ENCODE results near the gene ORC2.
"Not testable (repeated sequence)": the region's sequence is repeated elsewhere in the genome, so short reads cannot be mapped to it uniquely, and the experiment has no call there.

Gene ORC2

GRCh38 chr2:200963124-200963917 is at the start of gene ORC2:
Gene ORC2, minus strand, starts transcription at chr2:200963660. Its CDS starts 5,537 bp downstream, at chr2:200958123.
- in situ Hi-C loops (cut with MboI; ENCODE audit: low sequenced_read_pairs), result no loop called here

- in situ Hi-C loops (cut with MboI; ENCODE audit: low sequenced_read_pairs), result no loop called here
These were observed 44.9 kb upstream of the ORC2 start for GRCh38 chr2:201008296-201008829.

GRCh38 chr2:201007584-201007998 is 44.1 kb upstream of the ORC2 start:
- in situ Hi-C loops (cut with MboI; ENCODE audit: low sequenced_read_pairs), result no loop called here

- in situ Hi-C loops (cut with MboI; ENCODE audit: low sequenced_read_pairs), result no loop called here
These were observed 43.2 kb upstream of the ORC2 start for GRCh38 chr2:201006704-201007103.

GRCh38 chr2:201004370-201004769 is 40.9 kb upstream of the ORC2 start:
- in situ Hi-C loops (cut with MboI; ENCODE audit: low sequenced_read_pairs), result no loop called here

GRCh38 chr2:200993097-200993496 is 29.6 kb upstream of the ORC2 start:
- in situ Hi-C loops (cut with MboI; ENCODE audit: low sequenced_read_pairs), result no loop called here

GRCh38 chr2:200987137-200987536 is 23.7 kb upstream of the ORC2 start:
- in situ Hi-C loops (cut with MboI; ENCODE audit: low sequenced_read_pairs), result no loop called here

- in situ Hi-C loops (cut with MboI; ENCODE audit: low sequenced_read_pairs), result no loop called here
These were observed 22.3 kb upstream of the ORC2 start for GRCh38 chr2:200985799-200986198.

- in situ Hi-C loops (cut with MboI; ENCODE audit: low sequenced_read_pairs), result no loop called here
These were observed 13.2 kb upstream of the ORC2 start for GRCh38 chr2:200976710-200977109.

GRCh38 chr2:200975672-200976071 is 12.2 kb upstream of the ORC2 start:
- in situ Hi-C loops (cut with MboI; ENCODE audit: low sequenced_read_pairs), result no loop called here

GRCh38 chr2:200970057-200970456 is 6.6 kb upstream of the ORC2 start:
- in situ Hi-C loops (cut with MboI; ENCODE audit: low sequenced_read_pairs), result not testable (repeated sequence)

GRCh38 chr2:200968735-200969134 is 5.3 kb upstream of the ORC2 start:
- in situ Hi-C loops (cut with MboI; ENCODE audit: low sequenced_read_pairs), result no loop called here

- in situ Hi-C loops (cut with MboI; ENCODE audit: low sequenced_read_pairs), result no loop called here
These were observed 4.7 kb upstream of the ORC2 start for GRCh38 chr2:200968162-200968561.

GRCh38 chr2:200966770-200967169 is 3.3 kb upstream of the ORC2 start:
- in situ Hi-C loops (cut with MboI; ENCODE audit: low sequenced_read_pairs), result no loop called here

- in situ Hi-C loops (cut with MboI; ENCODE audit: low sequenced_read_pairs), result no loop called here
These were observed 1.0 kb upstream of the ORC2 start for GRCh38 chr2:200964498-200964897.

GRCh38 chr2:200963918-200964252 is 425 bp upstream of the ORC2 start:
- in situ Hi-C loops (cut with MboI; ENCODE audit: low sequenced_read_pairs), result not testable (repeated sequence)

GRCh38 chr2:200962811-200963123 is 693 bp downstream of the ORC2 start:
- in situ Hi-C loops (cut with MboI; ENCODE audit: low sequenced_read_pairs), result no loop called here

- in situ Hi-C loops (cut with MboI; ENCODE audit: low sequenced_read_pairs), result no loop called here
These were observed 1.8 kb downstream of the ORC2 start for GRCh38 chr2:200961674-200962073.

GRCh38 chr2:200950378-200950777 is 13.1 kb downstream of the ORC2 start:
- in situ Hi-C loops (cut with MboI; ENCODE audit: low sequenced_read_pairs), result no loop called here

GRCh38 chr2:200945395-200945729 is 18.1 kb downstream of the ORC2 start:
- in situ Hi-C loops (cut with MboI; ENCODE audit: low sequenced_read_pairs), result no loop called here

GRCh38 chr2:200944467-200945394 is 18.7 kb downstream of the ORC2 start:
- in situ Hi-C loops (cut with MboI; ENCODE audit: low sequenced_read_pairs), result no loop called here

GRCh38 chr2:200943527-200944105 is 19.8 kb downstream of the ORC2 start:
- in situ Hi-C loops (cut with MboI; ENCODE audit: low sequenced_read_pairs), result no loop called here

All from HL-60/S4 treated with retinoic acid at 250 ng/mL for 4 days and 3 days (cell line).